Fibroblast of skin of abdomen (primary cell): ENCODE measurements around the gene COA1.
"Not testable (repeated sequence)": the region's sequence is repeated elsewhere in the genome, so short reads cannot be mapped to it uniquely, and the experiment has no call there.

Source experiments
- DNase-seq: peaks from one replicate; pipeline ENCODE4 v3.0.0-alpha.2; 2013

Gene COA1

DNA sequence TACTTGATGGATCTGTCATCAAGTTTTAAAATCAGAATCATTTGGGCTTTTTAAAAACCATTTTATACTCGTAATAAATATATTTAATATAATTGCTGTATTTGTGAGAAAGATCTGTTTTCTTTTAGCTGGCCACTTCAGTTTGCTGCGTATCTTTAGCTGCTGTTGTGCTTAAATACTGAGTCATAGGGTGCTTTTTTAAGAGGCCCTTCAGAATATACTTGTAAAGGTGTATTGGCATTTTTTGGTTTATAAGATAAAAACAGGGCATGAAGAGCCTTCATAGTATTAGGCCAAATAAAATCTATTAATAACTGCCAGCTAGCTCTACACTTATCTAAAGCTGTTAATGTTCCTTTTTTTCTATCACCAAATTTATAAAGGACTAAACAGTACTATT, 102.6 kb downstream of the COA1 start:
- DNase-seq: no peak

DNA sequence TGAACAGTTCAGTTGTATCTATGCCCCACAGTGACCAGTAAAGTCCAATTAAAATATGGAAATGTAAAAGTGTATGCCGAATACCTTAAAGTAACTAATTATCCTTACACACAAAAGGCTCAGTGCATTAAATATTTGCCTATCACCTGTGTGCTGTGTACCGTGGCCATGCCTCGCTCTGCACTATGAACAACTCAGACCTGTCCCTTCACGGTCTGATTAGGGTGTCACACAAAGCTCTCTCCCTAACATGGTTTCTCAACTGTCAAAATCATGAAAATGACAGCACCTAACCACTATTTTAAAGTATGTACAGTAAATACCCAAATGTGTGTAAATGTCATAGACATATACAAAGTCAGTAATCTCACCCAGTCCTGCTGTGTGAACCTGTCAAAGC, 103.3 kb downstream of the COA1 start:
- no peak for DNase-seq

DNA sequence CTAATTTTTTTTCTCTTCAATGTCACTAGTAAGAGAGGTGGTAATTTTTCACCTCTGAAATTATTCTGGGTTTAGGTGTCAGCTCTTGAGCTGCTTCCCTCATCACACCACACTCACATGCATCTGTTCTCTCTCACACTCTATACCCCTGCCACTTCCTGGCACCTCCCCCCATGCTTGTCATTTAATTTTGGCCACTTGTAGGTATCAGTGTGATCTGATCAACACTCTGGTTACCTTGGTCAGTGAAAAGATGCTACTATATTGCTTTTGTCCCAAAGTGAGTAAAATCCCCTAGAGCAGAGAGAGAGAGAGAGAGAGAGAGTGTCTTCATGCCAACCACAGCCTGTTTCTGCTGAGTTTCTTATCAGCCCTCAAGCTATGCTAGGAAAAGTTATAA, 103.9 kb downstream of the COA1 start:
- DNase-seq: no peak

DNA sequence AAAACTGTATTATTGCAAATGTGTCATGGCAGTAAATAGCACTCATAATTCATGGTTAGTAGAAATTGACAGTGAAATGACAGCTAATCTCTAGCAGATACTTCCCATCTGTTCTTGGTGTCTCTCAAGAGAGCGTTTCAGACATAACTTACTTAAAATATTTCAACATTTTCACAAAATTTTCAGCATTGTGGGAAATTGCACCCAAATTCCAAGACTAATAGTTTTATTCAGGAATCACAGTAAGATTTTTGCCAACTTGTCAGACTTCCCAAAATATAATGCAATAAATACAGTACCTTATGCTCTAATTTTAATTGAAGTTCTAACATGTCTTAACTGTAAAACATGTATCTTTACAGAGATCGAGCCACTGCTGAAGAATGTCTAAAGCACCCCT, 105.2 kb downstream of the COA1 start:
- DNase-seq: no peak

DNA sequence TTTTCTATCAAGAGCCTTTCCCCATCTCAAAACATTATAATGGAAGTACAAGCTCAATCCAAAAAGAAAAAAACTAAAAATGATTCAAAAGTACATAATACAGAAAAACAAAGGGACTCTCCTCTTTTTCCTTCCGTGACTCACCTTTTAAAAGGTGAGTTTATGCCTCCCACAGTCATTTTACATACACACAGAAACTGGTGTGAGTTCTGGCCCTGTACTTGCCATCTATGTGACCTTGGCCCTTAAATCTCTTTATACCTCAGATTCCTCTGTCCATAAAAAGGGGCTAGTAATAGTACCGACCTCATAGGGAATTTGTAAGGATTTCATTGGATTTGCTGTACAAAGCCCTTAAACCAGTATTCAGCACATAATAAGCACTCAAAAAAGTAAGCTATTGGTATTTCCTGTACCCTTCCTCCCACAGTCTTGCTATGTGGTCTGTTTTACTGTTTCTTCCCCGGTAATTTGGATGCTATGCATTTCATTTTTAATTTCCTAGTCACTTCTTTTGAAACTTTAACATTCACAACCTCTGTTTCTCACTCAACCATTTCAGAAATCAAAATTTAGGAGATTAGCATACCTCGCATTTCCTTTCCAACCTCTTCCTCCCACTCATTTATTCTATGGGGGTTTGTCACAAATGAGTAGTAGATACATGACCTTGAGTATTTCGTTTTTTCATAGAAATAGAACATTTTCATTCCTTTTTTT, 107.4 kb downstream of the COA1 start:
- peak; percentile 61 for DNase-seq

DNA sequence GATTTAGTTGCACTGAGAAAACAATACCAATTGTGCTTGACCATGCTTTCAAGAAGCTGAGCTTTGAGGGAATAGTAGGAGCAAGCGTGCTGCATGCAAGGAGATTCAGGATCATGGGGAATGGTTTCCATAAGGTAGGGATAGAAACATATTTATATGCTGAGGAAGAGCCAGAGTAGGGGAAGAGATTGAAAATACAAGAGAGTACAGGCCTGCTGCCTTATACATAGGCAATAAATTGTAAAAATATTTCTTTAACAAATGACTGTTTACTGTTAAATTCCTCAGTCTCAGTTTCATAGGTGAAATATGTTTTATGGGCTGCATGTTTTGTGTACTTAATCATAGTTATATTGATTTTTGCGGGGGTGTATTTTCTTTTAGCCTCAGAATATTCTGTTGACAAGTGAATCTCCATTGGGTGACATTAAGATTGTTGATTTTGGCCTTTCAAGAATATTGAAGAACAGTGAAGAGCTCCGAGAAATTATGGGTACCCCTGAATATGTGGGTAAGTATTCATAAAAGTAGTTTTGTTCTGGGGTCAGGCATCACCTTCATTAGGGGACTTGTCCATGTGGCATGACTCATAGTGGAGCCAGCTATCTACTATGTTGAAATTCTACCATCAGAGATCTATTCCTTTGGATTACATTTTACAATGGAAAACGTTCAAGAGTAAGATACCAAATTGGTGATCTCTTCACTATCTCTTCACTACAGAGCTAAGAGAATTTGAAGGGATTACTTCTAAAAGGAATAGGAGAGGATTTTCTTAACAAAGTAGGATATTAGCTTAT, 109.9 kb downstream of the COA1 start:
- DNase-seq: no peak

DNA sequence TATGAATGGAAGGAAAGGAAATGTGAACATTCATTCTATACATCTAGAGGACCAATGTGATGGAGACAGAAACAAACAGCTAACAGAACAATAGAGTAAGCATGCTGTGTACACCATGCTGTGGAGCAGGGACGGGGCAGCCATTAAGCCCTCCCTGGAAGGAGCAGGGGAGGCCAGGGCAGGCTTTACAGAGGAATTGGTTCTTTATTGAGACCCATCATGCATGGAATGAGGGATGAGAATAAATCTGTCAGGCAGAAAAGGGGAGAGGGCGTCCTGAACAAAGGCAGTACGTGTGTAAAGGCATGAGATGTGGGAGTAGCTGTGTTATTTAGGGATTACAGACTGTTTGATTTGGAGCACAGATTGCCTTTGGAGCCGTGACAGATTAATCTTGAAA, 111.2 kb downstream of the COA1 start:
- no peak for DNase-seq

DNA sequence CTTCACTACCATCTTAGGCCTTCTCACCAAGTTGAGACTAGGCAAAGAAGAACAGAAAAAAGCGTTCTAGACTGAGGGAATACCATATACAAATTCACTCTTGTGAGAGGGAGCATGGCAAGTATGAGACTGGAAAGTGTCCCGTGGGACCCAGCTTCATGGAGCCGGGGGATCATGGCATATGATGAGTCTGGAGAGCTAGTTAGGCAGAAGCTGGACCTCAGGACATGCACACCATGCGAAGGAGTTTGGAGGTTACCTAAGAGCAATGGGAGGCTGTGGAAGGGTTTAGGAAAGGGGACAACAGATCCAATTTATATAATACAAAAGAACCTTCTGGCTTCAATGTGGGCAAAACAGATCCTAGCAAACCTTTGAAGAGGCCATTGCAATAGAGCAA, 112.3 kb downstream of the COA1 start:
- DNase-seq: no peak

DNA sequence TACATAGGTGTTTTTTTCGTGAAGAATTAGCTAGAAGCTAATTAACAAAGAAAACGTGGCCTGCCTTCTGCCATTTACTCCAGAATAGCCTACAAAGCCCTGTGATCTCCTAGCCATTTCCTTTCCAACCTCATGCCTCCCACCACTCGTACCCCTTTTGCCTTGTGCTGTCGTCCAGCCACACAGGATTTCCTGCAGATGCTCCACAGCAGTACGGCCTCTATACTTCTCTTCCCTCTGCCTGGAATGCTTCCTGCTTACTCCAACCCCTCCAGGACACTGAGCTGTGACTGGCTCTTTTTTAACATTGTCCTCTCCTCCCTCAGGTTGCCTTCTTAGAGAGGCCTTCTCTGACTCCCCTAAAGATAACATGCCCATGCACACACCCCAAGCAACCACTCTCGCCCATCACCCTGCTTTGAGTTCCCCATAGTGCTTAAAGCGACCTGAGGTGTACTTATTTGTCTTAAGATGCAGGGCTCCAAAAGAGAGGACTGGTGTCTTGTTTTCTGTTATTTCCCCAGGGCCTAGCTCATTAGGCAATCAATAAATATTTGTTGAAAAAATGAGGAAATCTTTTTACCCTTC, 113.7 kb downstream of the COA1 start:
- no peak for DNase-seq

DNA sequence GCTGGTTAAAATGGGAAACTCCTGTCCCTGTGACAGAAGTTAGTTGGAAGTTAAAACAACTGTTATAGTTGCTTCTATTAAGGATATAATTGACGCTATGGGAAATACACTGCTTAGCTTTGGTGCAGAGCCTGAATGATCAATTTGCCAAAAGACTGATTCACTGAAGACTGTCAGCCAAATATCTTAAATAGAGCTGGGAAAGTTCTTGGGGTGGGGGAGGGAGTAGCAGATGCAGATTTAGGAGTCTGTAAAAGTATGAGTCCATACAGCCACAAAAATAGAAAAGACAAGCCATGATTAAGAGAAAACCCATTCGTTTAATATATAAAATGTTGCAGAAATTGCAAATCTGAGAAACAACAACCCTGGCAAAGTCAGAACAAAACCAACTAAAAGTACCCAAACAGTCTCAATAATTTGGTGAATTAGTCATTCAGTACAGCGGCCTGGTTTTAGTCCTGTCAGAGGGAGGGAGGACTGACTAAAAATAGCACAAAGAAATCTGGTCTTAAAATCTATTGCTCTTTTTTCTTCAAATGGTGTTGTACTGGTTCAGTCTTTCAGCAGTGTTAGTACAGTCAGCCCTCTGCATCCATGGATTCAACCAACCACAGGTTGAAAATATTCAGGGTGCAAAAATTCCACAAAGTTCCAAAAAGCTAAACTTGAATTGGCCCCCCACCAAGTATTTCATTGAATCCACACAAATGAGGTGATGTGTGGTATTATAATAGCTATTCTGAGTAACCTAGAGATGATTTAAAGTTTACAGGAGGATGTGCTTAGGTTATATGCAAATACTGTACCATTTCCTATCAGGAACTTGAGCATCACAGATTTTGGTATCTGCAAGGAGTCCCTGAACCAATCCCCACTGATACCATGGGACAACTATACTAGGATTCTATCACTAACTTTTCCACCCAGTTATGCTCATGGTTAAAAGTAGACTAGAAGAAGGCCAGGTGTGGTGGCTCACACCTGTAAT, 116.4 kb downstream of the COA1 start:
- DNase-seq: peak; percentile 76

DNA sequence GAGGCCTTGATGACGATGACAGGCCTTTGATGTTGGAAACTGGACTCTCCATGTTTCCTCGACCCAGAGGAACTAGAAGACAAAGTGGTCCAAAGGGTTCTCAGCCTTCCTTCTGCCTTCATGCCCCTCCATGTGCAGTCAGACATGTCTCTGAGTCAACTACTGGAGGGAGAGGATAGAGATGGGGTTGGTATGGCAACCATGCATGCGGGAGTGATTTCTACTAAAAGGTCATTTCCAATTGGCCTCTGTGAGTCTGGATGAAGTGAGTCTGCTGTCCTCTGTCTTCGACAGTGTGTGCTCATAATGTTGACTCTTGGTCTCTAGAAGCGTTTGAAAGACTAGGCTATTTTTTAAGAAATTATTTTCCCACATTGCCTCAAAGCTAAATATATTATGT, 117.2 kb downstream of the COA1 start:
- no peak for DNase-seq

DNA sequence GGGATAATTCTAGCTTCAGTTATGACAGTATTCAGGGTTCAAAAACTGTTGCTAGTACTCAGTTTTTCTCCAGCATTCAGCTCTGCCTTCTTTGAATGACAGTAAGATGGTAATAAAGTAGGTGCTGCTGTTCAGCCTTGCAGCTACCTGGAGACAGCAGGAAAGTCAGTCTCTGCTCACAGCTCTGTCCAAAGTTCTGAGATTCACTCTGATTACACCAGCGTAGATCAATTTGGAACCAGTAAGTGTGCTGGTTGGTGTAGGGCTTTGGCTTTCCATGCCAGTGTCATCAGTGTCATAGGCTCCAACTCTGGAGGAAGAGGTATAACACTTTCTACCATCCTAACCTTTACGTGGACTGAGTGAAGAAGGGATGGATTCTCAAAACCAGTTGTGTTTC, 120.2 kb downstream of the COA1 start:
- no peak for DNase-seq

DNA sequence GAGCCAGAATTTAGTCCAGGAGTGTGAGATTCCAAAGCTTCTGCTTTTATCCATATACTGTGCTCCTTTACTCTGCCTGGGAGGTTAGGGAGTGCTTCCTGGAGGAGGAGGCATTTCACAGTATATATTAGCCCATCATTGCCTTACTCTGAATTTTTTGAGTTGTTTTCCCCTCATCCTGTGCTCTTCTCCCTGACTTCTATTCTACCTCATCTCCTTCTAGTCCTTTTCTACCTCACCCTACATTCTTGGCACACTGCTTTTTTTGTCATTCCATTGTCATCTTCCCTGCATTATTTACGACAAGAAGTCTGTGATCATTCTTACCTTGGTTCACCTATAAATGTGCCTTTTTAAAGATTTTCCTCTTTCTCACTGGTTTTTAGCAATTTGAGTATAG, 125.1 kb downstream of the COA1 start:
- DNase-seq: no peak

DNA sequence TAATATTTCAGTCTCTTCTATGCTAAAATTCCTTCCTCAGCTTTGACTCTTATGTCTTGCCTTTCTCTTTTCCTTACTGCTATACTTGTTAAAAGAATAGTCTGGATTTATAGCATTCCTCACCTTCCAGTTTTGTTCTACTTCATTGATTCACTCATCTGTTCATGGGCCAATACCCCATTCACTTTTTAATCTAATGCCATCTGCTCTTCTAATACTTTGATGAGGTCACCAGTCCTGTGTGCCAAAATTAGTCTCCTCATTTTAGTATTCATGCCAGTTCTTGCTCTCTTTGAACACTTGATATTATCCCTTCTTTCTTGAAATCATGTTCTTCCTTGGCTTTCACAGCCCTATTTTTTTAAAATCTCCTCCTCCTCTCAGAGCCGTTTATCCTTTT, 127.1 kb downstream of the COA1 start:
- DNase-seq: no peak

DNA sequence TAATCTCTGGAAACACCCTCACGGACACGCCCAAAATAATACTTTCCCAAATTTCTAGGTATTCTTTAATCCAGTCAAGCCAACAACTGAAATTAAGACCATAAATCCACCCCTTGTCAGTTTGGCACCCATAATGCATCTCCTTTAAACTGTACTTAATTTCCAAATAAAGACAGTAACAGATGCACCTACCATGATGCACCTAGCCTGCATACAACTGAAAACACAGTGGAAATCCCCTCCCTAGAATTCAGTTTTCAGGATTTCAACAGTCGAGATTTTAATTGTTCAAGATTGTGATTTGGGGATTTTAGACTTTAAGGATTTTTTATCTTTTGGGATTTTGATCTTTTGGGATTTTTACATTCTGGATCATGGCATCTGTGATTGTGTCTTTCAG, 129.3 kb downstream of the COA1 start:
- no peak for DNase-seq

DNA sequence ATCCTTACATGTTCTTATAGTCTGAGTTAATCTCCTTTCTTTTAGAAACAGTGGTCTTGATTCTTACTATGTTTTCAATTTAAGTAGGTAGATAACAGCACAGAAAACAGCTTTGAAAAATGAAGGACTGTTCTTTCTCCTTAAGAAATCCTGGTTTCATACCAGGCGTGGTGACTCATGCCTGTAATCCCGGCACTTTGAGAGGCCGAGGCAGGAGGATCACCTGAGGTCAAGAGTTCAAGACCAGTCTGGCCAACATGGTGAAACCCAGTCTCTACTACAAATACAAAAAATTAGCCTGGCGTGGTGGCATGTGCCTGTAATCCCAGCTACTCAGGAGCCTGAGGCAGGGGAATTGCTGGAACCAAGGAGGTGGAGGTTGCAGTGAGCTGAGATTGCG, 132.9 kb downstream of the COA1 start:
- DNase-seq: not testable (repeated sequence)

DNA sequence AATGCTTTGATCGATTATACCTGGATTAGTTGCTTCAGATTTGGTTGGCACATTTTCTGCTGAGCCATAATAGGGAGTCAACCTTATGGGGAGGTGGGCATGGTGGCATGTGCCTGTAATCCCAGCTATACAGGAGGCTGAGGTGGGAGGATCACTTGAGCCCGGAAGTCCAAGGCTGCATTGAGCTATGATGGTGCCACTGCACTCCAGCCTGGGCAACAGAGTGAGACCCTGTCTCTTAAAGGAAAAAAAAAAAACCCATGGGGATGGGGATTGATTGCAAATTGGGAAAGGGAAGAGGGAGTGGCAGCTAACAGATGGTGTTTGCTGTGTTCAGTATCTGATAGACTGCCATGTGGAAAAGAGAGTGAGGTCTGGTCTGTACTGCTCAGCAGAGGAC, 135.3 kb downstream of the COA1 start:
- no peak for DNase-seq

DNA sequence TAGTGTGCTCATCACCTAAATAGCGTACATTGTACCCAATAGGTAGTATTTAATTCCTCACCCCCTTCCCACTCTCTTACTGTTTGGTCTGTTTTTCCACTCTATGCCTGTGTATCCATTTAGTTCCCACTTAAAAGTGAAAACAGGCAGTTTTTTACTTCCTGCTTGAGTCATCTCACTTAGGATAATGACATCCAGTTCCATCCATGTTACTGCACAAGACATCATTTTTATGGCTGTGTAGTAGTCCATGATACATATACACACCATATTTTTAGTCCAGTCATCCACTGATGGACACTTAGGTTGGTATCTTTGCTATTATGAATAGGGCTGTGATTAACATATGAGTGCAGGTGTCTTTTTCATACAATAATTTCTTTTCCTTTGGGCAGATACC, 136.3 kb downstream of the COA1 start:
- no peak for DNase-seq

DNA sequence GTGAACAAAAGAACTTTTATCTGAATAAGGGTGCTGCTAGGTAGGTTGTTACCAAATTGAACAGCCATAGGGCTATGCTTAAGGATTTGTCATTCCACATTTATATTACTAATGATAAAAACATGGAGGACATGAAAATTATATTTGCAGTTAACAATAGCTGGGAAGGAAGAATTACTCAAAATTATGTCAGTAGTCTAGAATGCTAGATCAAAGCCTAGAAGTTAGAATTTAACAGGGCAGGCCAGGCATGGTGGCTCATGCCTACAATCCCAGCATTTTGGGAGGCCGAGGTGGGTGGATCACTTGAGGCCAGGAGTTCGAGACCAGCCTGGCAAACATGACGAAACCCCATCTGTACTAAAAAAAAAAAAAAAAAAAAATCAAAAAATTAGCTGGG, 137.0 kb downstream of the COA1 start:
- DNase-seq: no peak

DNA sequence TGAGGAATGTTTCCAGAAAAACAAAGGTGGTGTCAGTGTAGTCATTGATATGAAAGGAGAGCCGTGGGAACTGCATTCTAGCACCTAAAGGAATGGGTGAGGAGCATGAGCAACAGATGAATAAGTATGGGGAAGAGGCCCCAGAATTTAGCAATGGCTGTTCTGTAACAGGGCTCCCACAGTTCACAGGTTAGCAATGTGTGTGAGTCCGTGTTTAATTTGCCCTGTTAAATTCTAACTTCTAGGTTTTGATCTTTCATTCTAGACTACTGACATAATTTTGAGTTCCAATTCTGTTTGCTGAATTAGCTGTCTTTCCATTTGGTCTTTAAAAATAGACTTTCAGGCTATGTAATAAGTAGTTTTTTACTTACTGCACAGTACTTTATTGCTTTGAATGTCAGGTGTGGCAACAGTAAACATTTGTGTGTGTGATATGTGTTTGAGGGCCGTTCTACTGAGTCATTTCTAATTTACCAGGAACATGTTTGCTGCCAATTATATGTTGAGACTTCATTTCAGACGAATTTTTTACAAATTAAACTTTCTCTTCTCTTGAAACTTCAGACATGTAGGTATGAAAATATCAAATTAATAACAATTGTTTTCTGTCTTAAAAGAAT, 137.7 kb downstream of the COA1 start:
- DNase-seq: no peak

DNA sequence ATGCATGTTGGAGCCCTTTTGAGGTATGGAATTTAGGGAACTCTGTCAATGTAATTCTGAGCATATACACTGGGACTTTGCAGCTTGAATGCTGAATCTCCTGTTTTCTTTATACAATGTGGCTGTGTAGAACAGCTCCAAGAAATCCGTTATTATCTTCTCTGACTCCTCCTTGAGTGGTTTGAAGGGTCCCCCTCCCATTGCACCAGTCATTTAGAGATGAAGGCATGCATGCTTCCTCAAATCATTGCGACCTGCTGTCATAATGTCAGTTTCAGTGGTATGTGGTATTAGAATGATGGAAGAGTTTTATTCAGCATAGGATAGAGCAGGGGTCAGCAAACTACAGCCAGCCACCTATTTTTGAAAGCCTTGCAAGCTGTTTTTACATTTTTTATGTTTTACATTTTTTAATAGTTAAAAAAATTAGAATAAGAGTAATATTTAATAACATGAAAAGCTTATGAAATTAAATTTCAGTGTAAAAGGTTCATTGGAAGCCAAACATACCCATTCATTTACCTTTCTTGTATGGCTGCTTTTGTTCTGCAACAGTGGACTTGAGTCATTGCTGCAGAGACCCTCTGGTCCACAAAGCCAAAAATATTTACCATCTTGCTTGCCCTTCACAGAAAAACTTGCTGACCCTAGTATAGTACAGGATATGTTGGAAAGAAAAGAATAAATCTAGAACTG, 138.3 kb downstream of the COA1 start:
- no peak for DNase-seq

DNA sequence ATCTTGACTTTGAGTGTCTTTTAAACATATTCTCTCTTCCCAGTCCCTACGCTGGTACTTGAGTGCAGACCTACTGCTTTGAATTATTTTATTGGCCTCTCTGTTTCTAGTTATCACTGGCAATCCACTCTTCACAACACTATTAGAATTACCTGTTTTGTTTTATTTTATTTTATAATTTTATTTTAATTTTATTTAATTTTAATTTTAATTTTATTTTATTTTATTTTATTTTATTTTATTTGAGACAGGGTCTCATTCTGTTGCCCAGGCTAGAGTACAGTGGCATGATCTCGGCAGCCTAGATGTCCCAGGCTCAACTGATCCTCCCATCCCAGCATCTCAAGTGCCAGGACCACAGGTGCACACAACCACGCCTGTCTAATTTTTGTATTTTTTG, 139.6 kb downstream of the COA1 start:
- DNase-seq: no peak
